Neural cell (in vitro differentiated cells): ENCODE results near the gene CDYL.

Experiments
- CTCF ChIP-seq: fragments of 450-650 bp; IDR thresholded peaks from 2 replicates; pipeline ENCODE4 v1.5.1; 2014; ENCODE audit warnings: antibody characterized with exemption, mild to moderate bottlenecking, moderate library complexity; ENCODE audit not compliant: poor library complexity, severe bottlenecking
- EZH2 ChIP-seq: fragments of 200-600, 300-800 bp; shearing (Covaris generic), sonication (generic); IDR thresholded peaks from 2 replicates; pipeline ENCODE4 v1.6.1; 2014; ENCODE audit warnings: antibody characterized with exemption, low read length, borderline replicate concordance, mild to moderate bottlenecking; ENCODE audit not compliant: insufficient read depth, poor library complexity, severe bottlenecking
- MXI1 ChIP-seq: fragments of 450-650 bp; conservative IDR thresholded peaks from 2 replicates; pipeline ENCODE4 v1.6.1; 2014; ENCODE audit warnings: antibody characterized with exemption, mild to moderate bottlenecking; ENCODE audit not compliant: poor library complexity, severe bottlenecking
- POLR2AphosphoS5 ChIP-seq: IDR thresholded peaks from 2 replicates; pipeline ENCODE4 v1.6.1; 2012
- TAF1 ChIP-seq: IDR thresholded peaks from 2 replicates; pipeline ENCODE4 v1.6.1; 2012; ENCODE audit warnings: low read depth

GRCh38 chr6:4813055-4813454 lies 36.9 kb downstream of the CDYL start:
- TF ChIP-seq EZH2 (no peak), CTCF (no peak), POLR2AphosphoS5 (no peak), TAF1 (no peak), MXI1 (no peak)
